Neural progenitor cell (in vitro differentiated cells): ENCODE data around the gene HBA1.

Source experiments
- EZH2 ChIP-seq: fragments of 200-600 bp; sonication (generic); IDR thresholded peaks from 2 replicates; pipeline ENCODE4 v1.6.1; 2017; ENCODE audit warnings: antibody characterized with exemption, mild to moderate bottlenecking, moderate library complexity
- TF ChIP-seq, protein P1 (sequence below): fragments of 200-600 bp; sonication (generic); IDR thresholded peaks from 2 replicates; pipeline ENCODE4 v1.5.1; 2017; ENCODE audit warnings: antibody characterized with exemption, mild to moderate bottlenecking

GRCh38 chr16:154217-155030 is 22.1 kb upstream of the HBA1 start:
- TF ChIP-seq, protein P1, sequence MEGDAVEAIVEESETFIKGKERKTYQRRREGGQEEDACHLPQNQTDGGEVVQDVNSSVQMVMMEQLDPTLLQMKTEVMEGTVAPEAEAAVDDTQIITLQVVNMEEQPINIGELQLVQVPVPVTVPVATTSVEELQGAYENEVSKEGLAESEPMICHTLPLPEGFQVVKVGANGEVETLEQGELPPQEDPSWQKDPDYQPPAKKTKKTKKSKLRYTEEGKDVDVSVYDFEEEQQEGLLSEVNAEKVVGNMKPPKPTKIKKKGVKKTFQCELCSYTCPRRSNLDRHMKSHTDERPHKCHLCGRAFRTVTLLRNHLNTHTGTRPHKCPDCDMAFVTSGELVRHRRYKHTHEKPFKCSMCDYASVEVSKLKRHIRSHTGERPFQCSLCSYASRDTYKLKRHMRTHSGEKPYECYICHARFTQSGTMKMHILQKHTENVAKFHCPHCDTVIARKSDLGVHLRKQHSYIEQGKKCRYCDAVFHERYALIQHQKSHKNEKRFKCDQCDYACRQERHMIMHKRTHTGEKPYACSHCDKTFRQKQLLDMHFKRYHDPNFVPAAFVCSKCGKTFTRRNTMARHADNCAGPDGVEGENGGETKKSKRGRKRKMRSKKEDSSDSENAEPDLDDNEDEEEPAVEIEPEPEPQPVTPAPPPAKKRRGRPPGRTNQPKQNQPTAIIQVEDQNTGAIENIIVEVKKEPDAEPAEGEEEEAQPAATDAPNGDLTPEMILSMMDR = no peak
- peak; percentile 78 for TF ChIP-seq EZH2
